Fibroblast of skin of left quadriceps (primary cell): ENCODE data around the gene PLXNB1.

Source experiments
- DNase-seq, 2 experiments: peaks; one replicate each; pipeline ENCODE4 v3.0.0-alpha.2; 2013; ENCODE audit warnings: low read depth in 2 of 2

PLXNB1 gene

DNA sequence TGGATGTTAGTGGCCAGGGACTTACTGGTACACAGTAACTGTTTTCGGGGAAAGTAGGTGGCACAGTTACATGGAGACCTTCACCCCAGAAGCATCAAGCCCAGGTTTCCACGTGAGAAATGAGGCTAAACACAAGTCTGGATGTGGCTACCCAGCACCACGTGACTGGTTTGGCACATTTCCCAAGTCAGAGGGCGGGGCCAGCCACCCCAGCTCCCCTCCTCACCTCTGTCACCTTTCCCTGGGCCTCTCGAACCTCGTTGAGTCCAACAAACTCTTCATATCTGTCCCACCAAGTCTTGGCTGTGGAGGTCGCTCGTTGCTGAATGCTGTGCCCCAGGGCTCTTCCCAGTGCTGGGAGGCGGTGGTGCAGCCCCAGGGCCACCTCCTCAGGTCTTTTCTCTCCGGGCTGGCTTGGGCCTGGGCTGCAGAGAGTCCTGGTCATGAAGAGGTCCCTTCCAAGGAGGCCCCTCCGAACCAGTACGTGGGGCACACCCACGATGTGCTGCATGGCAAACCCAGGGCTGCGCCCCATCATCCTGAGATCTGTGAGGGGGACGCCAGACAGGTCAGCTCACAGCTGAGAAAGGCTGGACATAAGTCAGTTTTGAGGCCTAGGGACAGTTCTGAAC lies 4.8 kb upstream of the PLXNB1 start:
- no peak for DNase-seq

DNA sequence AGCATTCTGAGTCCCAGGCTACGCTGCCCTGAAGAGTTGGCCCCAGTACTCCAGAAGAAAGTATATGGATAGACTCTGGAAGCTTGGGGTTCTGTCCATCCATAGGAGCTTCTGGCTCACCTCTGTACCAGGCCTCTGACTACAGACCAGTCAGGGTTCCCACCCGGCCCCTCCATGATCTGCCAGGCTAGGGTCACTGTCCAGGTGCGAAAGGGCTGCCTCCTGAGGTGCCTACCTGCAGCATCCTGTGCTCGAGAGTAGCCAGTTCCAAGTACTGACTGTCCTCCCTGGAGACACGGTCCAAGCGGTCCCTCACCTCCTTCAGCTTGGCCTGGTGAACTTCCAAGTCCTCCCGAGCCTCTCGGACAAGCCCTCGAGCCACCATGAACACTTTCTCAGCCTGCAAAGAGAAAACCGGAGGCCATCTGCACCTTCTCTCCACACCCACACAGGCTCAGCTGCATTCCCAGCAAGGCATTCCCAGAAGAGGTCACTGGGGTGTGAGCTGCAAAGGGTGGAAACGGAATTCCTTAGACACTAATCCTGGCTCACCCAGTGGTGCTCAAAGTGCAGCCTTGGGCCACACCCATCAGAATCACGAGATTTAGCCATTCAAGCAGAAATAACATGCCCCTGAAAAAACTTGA lies 3.7 kb upstream of the PLXNB1 start:
- no peak for DNase-seq

DNA sequence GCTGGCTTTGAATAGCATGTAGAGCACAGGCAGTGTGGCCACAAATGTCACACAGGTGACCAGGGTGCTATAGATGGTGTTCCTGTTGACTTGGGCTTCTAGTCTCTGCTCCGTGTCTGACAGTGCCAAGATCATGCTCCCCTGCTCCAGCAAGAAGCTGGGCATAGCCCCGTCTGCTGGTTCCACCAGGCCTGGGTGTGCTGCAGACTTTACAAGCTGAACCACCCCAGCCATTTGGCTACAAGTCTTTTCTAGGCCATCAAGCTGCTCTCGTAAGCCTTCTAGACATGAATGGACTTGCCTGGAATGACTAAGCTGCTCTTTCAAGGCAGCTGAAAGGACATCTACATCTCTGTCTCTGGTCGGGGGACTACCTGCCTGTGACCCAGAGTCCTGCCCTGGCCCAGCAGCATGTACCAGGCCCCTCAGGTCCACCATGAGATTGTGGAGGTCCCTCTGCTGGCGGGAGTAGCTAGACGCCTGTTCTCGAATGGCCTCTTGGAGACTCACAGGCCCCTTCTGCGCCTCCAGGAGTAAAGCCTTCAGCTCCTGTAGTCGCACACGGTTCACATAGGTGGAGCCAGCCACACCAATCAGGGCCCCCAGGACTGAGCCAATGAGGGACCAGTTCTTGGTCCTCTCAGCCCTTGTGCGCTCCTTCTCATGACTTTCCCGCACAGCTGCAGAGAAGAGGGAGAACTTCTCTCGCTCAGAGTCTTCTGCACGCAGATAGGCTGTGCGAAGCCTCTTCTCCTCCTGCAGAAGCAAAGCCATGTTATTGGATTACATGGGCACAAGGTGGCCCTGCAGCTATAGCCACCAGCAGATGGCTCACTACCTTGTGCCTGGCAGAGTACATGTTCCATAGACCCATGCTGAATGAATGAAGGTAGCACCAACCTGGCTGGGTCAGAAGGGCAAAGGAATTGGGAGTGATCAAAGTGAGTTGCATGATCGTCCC lies 2.8 kb upstream of the PLXNB1 start:
- no peak for DNase-seq

DNA sequence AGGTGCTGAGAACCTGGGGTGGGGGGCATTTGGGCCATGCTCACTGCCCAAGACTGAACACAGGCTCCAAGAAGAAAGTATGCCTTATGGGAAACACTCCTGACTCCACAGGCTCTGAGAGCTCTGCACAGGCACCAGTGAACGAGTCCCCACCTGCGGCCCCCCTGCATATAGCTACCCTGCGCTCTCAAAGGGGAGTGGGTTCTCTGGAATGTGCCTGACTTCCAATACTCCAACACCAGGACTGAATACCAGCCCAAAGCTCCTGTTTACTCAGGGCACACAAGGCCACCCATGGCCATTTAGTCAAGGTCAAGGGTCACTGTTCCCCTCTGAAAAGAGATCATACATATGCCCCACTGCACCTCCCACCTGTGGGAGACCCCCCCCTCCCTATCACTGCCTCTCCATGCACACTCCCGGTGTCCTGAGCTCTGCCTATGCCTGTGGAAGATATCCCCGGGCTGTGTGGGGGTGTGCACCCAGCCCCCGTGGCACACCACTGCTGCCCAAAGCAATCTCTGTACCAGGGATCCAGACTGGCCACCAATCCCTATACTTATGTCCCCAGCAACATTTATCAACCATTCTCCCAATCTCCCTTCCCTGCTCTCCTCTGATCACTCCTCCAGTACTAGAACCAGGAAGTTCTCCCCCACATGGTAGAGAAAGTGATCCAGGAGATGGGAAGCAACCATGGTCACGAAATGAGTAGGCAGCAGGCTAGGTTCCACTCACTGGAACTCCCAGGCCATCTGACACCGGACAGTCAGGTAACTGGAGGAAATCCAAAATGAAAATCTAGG lies 1.5 kb upstream of the PLXNB1 start:
- DNase-seq: no peak

DNA sequence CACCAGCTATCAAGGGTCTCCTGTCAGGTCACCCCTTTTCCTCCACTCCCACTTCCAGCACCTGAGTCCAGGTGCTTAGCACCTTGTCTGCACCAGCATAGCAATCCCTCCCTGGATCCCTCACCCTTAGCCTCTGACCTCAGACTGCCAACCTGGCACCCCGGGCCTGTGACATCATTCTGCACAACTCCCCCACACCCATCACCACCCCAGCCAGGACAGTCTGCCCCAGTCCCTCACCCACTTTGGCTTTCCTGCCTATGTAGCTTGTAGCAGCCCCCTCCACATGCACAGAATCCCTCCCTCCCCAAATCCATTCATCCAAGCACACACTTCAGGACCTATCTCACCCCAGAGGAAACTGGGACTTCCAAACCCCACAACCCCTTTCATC lies 819 bp upstream of the PLXNB1 start:
- DNase-seq: no peak

DNA sequence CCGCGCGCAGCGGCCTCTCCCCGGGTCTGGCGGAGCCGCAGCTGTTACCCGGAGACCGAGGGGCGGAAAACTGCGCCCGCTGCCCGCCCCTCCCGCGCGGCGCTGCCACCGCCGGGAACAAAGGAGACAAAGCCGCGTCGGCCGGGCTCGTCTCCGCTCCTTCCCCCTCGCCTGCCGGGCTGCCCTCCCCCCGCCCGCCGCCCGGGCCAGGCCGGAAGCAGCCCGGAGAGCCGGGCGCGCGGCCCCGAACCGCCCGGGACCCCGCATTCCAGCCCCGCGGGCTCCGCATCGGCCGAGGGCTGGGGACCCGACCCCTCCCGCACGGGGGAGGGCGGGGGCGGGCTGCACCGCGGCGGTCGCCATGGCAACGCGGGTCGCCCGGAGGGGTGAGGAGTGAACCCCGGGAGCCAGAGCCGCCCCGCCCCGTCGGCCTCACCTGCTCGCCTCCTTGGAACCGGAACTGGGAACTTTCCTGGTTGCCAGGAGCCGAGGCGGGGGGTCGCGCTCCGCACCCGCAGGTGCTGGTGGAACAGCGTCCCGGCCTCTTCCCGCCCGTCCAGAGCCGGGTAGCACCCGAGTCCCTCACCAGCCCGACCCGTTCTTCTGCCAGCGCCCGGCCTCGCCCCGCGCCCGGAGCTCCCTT lies 448 bp downstream of the PLXNB1 start:
- no peak for DNase-seq

DNA sequence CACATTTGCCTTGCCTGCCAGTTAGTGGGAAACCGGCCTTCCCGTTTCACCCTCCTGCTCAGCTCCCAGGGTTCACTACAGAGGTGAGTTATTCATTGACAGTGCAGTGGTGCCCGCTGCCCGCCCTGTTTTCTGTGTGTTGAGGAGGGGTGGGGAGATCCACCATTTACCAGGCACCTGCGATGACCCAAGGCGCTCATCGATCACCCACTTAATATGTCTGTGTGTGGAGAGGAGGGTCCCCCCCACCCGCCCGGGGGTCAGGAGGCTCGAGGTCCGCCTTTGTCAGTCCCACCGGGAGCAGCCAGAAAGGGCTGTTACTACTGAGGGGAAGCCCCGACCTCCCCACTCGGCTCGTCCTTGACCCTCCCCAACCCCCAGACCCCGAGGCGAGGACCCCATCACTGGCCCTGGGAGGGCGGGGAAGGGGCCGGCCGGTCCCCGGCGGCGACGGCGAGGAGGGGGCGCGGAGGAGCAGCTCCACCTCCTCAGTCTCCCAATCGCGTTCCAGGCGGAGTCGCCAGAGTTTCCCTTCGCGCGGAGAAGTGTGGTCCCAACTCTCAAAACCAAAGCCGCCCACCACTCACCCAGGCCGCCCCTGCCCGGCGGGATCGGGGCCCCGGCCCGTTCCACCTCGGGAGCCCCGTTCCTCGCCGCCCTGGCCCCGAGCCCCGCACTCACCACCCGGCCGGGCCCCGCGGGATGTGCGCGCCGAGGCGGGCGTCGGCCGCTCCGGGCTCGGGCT lies 1.1 kb downstream of the PLXNB1 start:
- DNase-seq: no peak

DNA sequence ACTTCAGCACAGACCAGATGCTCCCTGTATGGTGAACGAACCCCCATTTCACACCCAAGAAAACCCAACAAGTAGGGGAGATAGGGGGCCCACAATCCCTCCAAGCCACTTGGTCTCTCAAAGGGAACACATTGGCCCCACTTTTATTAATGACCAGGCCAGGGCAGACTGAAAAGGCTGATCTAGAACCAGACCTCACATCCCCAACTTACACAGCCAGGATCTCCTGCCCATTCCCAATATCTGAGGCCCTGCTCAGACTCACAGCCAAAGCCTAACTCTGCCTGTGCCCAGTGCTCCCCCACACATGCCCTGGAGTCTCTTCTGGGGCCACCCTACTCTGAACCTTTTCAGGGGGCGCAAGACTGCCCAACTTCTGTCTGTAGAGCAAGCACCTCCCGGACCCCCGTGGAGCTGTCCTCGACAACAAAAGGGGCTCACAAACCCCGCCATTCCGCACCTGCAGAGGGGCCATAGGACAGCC lies 1.8 kb downstream of the PLXNB1 start:
- no peak for DNase-seq

DNA sequence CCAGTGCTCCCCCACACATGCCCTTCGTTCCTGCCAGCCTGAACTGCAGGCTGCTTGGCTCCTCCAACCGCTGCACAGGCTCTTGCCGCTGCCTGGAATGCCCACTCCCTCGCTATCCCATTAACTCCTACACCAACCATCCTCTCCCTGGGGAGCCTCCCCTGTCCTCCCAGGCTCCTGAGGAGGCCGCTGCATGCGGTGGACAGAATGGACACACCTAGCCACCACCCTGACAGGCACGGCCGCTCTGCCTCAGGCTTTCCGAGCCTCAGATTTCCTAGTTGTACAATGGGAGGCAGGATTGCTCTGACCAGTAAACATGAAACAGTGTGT lies 2.3 kb downstream of the PLXNB1 start:
- no peak for DNase-seq

DNA sequence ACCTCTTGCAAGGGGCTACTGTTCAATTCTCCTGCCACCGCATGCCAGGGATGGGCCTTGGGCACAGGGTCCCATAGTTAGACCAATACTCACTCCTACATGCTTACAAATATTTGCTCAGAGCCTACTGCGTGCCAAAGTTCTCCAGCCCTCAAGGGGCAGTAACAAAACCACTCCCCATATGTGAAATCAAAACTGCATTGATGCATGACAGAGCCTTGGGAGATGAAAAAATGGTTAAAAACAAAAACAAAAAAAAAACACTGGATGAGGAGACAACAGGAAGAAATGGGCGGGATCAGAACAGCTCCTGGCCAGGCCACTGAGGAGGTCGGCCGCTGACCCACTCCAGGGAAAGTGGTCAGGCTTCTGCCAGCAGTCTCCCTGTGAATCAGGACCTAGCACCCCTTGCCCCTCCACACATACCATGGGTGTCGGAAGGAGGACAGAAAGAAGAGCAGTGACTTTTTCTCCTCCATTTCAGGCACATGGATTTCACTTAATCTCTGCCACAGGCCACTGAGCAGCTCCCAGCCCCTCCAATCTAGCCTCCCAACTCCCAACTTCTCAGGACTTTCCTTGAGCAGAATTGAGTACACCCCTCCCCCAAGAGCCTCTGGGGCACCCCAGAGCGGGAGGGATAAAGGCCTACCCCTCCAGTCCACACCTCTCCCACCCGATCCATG lies 2.8 kb downstream of the PLXNB1 start:
- DNase-seq: no peak

DNA sequence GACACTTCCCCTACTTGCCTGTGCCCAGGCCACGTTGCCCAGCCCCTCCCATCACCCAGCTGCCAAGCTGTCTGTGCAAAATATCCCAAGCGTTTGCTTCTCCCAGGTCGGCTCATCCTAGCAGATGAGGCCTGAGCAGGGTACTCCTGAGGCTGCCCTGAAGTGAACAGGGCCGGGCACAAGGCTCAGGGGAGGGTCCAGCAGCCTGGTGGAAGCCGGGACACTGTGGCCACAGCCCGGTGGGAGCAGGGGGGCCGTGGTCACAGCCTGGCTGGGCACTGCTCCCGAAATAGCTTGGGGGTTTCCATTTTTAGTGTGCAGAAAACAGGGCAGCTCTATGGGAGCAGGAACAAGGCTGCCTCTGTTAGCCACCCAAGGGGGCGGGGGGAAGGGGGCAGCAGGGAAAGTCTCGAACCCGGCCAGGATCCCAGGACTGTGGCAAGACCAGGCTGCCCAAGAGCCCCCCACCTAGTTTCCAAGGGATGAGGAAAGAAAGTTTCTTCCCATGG lies 3.4 kb downstream of the PLXNB1 start:
- DNase-seq: no peak

DNA sequence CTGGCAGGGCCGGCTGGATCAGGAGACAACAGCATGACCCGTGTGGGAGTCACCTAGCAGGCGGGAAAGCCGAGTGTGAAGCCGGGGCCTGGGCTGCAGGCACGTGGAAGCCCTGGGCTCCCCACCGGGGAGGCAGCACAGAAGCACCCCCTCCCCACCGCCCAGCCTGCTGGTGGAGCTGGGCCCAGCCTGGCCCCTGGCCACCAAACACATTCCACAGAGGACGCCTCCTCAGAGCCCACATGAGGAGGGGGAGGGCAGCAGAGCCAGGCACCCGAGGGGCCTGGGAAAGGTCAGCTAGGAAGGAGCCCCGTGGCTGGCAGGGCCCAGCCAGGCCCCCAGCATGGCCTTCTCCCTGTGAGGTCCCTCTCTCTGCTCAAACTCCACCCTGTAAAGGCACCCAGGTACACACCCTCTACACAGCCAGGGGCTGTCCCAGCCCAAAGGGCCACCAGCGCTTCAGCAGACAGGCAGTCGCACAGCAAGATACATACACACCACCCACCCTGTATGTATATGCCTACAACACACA lies 4.5 kb downstream of the PLXNB1 start:
- DNase-seq: no peak

DNA sequence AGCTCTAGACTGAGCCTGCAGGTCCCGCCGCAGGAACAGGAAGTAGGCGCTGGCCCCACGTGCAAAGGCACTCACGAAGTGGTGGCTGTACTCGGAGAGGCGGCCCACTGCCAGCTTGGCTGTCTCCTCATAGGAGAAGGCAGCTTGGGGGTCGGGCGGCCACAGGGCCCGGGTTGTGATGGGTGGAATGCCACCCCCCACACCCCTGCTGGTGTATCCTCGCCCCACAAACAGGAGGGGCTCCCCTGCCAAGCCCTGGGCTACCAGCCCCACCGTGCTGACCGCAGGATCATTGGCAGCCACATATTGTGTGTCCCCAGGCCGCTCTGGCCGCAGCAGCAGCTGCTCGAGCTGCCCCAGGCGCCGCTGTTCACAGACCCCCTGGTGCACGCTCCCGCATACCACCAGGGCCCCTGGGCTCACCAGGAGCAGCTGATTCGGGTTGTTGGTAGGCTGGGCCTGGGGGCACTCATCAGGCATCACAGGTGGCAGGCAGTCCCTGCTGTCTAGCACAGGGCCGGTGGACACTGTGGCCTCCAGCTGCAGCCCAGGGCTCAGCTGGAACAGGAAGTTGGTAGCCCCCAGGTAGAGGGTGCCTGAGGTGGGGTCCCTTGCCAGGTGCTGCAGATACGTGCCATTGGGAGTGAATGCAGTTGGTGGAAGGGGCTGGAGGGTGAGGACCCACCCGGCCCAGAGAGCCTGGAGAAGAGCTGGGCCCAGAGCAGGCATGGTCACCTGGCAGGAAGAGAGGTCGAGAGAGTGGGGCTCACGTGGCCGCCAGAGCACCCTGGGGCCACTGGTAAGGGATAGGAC lies 5.8 kb downstream of the PLXNB1 start:
- DNase-seq: no peak

DNA sequence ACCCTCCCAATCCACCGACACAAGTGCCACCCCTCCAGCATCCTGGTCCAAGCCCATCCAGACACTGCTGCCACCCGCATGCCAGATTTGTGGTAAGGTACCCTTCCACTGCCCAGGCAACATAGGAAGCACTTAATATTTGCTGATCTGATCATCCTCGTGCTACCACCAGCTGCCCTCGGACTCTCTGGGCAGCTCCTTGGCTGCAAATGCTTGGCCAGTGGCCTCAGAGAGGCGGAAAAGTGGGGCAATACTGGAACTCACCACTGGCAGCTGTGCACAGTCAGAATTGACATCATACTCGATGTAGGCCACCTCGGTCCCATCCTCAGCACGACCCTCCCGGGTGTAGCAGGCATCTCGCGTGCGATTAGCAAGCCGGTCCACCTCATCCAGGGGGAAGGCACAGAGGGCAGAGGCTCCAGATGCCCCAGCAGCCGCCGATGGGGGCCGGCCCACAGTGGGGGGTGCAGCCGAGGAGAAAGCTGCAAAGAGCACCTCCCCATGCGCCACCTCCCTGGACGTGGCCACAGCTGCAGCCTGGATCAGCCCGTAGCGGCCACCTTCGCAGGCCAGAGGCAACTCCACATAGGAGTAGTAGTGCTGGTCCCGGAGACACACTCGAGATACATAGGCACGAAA lies 6.5 kb downstream of the PLXNB1 start:
- DNase-seq: no peak

DNA sequence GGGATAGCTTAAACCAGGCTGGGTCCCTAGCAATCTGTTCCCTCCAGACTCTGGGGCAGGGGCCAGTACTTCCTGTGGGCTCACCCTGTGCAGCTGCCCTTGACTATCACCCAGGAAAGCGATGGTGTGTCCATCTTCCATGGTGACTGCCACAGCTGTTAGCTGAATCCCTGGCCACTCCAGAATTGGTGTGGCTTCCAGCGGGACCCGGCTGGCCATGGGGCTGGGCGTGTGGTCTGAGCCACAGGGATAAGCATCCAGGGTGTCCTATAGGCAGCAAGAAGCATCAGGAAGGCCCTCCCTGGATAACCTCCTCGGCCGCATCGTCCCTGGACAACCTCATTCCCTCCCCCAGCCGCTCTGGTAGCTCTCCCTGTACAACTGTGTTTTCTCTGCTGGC lies 7.2 kb downstream of the PLXNB1 start:
- DNase-seq: no peak

DNA sequence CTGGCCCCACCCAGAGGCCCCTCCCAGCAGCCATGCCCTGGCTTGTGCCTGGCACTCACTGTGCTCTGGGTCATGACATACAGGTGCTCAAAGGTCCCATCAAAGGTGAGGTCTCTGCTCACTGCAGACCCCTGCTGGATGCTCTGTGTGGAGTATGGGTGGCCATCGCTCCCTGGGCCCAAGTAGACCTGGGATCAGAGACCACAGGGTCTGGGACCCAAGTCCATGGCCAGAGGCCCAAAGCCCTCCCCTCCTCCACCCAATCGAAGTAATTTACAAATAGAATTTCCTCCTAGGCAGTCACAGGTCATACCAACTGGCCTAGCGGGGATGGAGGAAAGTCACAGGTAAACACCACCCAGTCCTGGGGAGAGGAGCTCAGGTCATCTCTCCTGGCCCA lies 7.6 kb downstream of the PLXNB1 start:
- no peak for DNase-seq

DNA sequence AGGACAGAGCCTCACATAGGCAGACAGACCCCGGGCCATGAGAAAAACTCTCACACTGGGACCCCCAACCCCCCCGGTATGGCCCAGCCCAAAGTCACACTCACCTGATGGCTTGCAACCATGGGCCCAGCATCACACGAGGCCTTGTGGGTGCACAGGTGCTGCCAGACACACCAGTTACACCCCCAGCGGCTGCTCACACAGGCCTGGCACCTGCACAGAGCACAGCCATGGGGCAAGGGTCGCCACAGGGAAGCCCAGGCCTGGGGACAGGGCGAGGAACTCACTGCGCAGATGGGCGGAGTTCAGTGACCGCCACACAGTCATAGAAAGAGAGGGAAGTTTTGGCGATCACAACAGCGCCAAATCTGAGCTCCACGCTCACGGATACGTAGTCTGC lies 9.3 kb downstream of the PLXNB1 start:
- no peak for DNase-seq

DNA sequence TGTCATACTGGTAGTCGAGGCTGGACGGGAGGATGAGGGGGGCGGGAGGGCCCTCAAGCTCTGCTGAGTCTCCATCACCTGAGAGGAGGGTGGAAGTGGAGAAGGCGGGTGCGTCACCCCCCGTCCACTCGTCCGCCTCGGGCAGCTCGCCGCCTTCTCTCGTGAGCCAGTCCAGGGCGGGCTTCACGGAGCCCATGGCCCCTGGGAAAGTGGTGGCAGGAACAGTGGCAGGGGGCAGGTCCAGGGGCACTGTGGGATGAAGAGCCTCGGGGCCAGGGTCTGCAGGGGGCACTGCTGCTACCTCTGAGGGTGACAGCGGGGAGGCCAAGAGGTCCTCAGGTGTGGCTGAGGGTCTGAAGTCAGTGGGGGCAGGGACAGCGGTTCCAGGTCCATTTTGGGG lies 10.3 kb downstream of the PLXNB1 start:
- no peak for DNase-seq
